H1 (cell line): ENCODE data around the gene PSMC1. TPM values are rescaled to one million over a fixed set of nuclear protein-coding genes. Genes with fewer than 3 reads are reported as not detected.

Experiments used
- BACH1 ChIP-seq: IDR thresholded peaks from 2 replicates; pipeline ENCODE4 v1.6.1; 2012; ENCODE audit warnings: low read length, improper control_type of control experiment
- EP300 ChIP-seq, 2 experiments: IDR thresholded peaks; 1 replicate in 1 of 2; 2 replicates in 1 of 2; pipeline ENCODE4 v1.6.1; 2011 to 2012; ENCODE audit warnings: low read depth in 2 of 2, low read length in 2 of 2, mild to moderate bottlenecking in 2 of 2, borderline replicate concordance in 1 of 2, inconsistent platforms in 1 of 2, moderate library complexity in 1 of 2
- POLR2A ChIP-seq, 2 experiments: IDR thresholded peaks; 1 replicate in 1 of 2; 2 replicates in 1 of 2; pipeline ENCODE4 v1.6.1; 2011; ENCODE audit warnings: low read depth in 2 of 2, low read length in 2 of 2, mild to moderate bottlenecking in 2 of 2; ENCODE audit errors: control extremely low read depth in 1 of 2
- TAF1 ChIP-seq: IDR thresholded peaks from 2 replicates; pipeline ENCODE4 v1.6.1; 2011; ENCODE audit warnings: mild to moderate bottlenecking, low read depth, low read length
- polyA plus RNA-seq, 7 experiments: library from polyadenylated mRNA; depleted of rRNA in 3 of 7; stranded (reverse) in 5 of 7; unstranded in 2 of 7; fragments of >200 nt in 5 of 7; fragments of 200-250 nt in 2 of 7; gene quantifications; 1 replicate in 5 of 7; 2 replicates in 1 of 7; 4 replicates in 1 of 7; pipeline versions ENCODE4 v1.2.1 to v1.2.3, GENCODE V29; 2011 to 2013; ENCODE audit warnings: missing spikeins in 2 of 7, mixed read lengths in 2 of 7
- total RNA-seq: library from RNA; stranded (reverse); fragmentation: NEBNext Ultra II Directional; extraction: Animal tissue kit (Norgen Biotek cat#: 25700); gene quantifications from 2 replicates; pipeline ENCODE4 v1.2.1, GENCODE V29; 2021
- TF ChIP-seq, protein P1 (sequence below), 3 experiments: IDR thresholded peaks; 1 replicate in 2 of 3; 2 replicates in 1 of 3; pipeline versions ENCODE4 v1.5.1 to v1.6.1; 2011; ENCODE audit warnings: low read length in 3 of 3, mild to moderate bottlenecking in 3 of 3, inconsistent platforms in 2 of 3, low read depth in 1 of 3, moderate library complexity in 1 of 3; ENCODE audit not compliant: insufficient read depth in 1 of 3; ENCODE audit errors: control extremely low read depth in 1 of 3
- TF ChIP-seq, protein P2 (sequence below): fragments of 300-600 bp; sonication (generic); IDR thresholded peaks from 2 replicates; pipeline ENCODE4 v1.7.1; 2012; ENCODE audit warnings: low read length, moderate library complexity, mild to moderate bottlenecking, inconsistent platforms; ENCODE audit not compliant: insufficient replicate concordance

PSMC1 gene
- total and polyA plus RNA-seq, 2 of the 8 experiments (the other 6 are each of a cell fraction or from before 2014, with no cell fraction given) = 46.2 to 99.6 TPM

DNA sequence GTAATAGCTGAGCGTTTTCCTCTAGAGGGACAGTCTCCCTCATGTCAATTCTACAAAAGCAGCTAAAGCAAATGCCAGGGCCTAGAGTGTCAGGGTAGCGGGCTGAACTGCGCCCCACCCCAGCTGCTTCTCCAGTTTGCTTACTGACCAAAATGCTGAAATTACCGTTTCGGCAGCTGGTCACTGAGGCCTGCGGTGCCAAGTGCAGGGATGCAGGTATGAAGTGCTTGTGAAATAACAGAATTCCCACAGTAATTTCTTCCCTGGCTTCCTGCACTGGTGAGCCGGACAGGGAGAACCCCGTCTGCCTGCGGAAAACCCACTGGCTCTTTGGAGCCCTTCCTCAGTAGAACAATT lies 19.1 kb downstream of the PSMC1 start (continued):
- TF ChIP-seq, protein P1, sequence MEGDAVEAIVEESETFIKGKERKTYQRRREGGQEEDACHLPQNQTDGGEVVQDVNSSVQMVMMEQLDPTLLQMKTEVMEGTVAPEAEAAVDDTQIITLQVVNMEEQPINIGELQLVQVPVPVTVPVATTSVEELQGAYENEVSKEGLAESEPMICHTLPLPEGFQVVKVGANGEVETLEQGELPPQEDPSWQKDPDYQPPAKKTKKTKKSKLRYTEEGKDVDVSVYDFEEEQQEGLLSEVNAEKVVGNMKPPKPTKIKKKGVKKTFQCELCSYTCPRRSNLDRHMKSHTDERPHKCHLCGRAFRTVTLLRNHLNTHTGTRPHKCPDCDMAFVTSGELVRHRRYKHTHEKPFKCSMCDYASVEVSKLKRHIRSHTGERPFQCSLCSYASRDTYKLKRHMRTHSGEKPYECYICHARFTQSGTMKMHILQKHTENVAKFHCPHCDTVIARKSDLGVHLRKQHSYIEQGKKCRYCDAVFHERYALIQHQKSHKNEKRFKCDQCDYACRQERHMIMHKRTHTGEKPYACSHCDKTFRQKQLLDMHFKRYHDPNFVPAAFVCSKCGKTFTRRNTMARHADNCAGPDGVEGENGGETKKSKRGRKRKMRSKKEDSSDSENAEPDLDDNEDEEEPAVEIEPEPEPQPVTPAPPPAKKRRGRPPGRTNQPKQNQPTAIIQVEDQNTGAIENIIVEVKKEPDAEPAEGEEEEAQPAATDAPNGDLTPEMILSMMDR (IDR thresholded peaks at IDR 0.05; ENCODE audit: control extremely low read depth in 1 of 3, insufficient read depth in 1 of 3, low read depth in 1 of 3, low read length in 3 of 3) = no peak
- TF ChIP-seq BACH1 (no peak), POLR2A (IDR thresholded peaks at IDR 0.05; ENCODE audit: control extremely low read depth in 1 of 2, low read depth in 2 of 2, low read length in 2 of 2) (no peak), TAF1 (no peak), EP300 (IDR thresholded peaks at IDR 0.05; ENCODE audit: borderline replicate concordance in 1 of 2, low read depth in 2 of 2, low read length in 2 of 2) (no peak)
- TF ChIP-seq, protein P2, sequence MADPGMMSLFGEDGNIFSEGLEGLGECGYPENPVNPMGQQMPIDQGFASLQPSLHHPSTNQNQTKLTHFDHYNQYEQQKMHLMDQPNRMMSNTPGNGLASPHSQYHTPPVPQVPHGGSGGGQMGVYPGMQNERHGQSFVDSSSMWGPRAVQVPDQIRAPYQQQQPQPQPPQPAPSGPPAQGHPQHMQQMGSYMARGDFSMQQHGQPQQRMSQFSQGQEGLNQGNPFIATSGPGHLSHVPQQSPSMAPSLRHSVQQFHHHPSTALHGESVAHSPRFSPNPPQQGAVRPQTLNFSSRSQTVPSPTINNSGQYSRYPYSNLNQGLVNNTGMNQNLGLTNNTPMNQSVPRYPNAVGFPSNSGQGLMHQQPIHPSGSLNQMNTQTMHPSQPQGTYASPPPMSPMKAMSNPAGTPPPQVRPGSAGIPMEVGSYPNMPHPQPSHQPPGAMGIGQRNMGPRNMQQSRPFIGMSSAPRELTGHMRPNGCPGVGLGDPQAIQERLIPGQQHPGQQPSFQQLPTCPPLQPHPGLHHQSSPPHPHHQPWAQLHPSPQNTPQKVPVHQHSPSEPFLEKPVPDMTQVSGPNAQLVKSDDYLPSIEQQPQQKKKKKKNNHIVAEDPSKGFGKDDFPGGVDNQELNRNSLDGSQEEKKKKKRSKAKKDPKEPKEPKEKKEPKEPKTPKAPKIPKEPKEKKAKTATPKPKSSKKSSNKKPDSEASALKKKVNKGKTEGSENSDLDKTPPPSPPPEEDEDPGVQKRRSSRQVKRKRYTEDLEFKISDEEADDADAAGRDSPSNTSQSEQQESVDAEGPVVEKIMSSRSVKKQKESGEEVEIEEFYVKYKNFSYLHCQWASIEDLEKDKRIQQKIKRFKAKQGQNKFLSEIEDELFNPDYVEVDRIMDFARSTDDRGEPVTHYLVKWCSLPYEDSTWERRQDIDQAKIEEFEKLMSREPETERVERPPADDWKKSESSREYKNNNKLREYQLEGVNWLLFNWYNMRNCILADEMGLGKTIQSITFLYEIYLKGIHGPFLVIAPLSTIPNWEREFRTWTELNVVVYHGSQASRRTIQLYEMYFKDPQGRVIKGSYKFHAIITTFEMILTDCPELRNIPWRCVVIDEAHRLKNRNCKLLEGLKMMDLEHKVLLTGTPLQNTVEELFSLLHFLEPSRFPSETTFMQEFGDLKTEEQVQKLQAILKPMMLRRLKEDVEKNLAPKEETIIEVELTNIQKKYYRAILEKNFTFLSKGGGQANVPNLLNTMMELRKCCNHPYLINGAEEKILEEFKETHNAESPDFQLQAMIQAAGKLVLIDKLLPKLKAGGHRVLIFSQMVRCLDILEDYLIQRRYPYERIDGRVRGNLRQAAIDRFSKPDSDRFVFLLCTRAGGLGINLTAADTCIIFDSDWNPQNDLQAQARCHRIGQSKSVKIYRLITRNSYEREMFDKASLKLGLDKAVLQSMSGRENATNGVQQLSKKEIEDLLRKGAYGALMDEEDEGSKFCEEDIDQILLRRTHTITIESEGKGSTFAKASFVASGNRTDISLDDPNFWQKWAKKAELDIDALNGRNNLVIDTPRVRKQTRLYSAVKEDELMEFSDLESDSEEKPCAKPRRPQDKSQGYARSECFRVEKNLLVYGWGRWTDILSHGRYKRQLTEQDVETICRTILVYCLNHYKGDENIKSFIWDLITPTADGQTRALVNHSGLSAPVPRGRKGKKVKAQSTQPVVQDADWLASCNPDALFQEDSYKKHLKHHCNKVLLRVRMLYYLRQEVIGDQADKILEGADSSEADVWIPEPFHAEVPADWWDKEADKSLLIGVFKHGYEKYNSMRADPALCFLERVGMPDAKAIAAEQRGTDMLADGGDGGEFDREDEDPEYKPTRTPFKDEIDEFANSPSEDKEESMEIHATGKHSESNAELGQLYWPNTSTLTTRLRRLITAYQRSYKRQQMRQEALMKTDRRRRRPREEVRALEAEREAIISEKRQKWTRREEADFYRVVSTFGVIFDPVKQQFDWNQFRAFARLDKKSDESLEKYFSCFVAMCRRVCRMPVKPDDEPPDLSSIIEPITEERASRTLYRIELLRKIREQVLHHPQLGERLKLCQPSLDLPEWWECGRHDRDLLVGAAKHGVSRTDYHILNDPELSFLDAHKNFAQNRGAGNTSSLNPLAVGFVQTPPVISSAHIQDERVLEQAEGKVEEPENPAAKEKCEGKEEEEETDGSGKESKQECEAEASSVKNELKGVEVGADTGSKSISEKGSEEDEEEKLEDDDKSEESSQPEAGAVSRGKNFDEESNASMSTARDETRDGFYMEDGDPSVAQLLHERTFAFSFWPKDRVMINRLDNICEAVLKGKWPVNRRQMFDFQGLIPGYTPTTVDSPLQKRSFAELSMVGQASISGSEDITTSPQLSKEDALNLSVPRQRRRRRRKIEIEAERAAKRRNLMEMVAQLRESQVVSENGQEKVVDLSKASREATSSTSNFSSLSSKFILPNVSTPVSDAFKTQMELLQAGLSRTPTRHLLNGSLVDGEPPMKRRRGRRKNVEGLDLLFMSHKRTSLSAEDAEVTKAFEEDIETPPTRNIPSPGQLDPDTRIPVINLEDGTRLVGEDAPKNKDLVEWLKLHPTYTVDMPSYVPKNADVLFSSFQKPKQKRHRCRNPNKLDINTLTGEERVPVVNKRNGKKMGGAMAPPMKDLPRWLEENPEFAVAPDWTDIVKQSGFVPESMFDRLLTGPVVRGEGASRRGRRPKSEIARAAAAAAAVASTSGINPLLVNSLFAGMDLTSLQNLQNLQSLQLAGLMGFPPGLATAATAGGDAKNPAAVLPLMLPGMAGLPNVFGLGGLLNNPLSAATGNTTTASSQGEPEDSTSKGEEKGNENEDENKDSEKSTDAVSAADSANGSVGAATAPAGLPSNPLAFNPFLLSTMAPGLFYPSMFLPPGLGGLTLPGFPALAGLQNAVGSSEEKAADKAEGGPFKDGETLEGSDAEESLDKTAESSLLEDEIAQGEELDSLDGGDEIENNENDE = no peak
- TF ChIP-seq, all 59 proteins: peak for 0
